Embryonic facial prominence (tissue), 1 donor: ENCODE measurements around the gene BTC.
"Not testable (repeated sequence)": the region's sequence is repeated elsewhere in the genome, so short reads cannot be mapped to it uniquely, and the experiment has no call there.

Experiments used
- DNase-seq: peaks from one replicate; pipeline ENCODE4 v3.0.0-alpha.2; 2016; ENCODE audit errors: extremely low spot score

Gene BTC

GRCh38 chr4:74757136-74757535 is 37.2 kb downstream of the BTC start:
- DNase-seq, result no peak

GRCh38 chr4:74755486-74755885 is 38.8 kb downstream of the BTC start:
- DNase-seq, result no peak

- no peak for DNase-seq
Measured at GRCh38 chr4:74754218-74754617, 40.1 kb downstream of the BTC start.

- no peak for DNase-seq
Measured at GRCh38 chr4:74752798-74753197, 41.5 kb downstream of the BTC start.

GRCh38 chr4:74751856-74752255 is 42.5 kb downstream of the BTC start:
- no peak for DNase-seq

GRCh38 chr4:74751247-74751646 is 43.1 kb downstream of the BTC start:
- no peak for DNase-seq

GRCh38 chr4:74742185-74742584 is 52.1 kb downstream of the BTC start:
- DNase-seq, result no peak

- no peak for DNase-seq
Measured at GRCh38 chr4:74738464-74739143, 55.7 kb downstream of the BTC start.

- no peak for DNase-seq
Measured at GRCh38 chr4:74734995-74735394, 59.3 kb downstream of the BTC start.

GRCh38 chr4:74733756-74734155 is 60.6 kb downstream of the BTC start:
- no peak for DNase-seq

- DNase-seq, result no peak
Measured at GRCh38 chr4:74724979-74725378, 69.3 kb downstream of the BTC start.

- no peak for DNase-seq
Measured at GRCh38 chr4:74716436-74716765, 77.9 kb downstream of the BTC start.

- DNase-seq, result no peak
Measured at GRCh38 chr4:74715706-74716435, 78.5 kb downstream of the BTC start.

- no peak for DNase-seq
Measured at GRCh38 chr4:74714611-74715130, 79.7 kb downstream of the BTC start.

GRCh38 chr4:74708135-74708534 is 86.2 kb downstream of the BTC start:
- DNase-seq, result not testable (repeated sequence)
